Psoas muscle (tissue), 8 donors: ENCODE measurements around the gene MSGN1. TPM values are rescaled to one million over a fixed set of nuclear protein-coding genes. Genes with fewer than 3 reads are reported as not detected.

ENCODE experiments used
- ATAC-seq, 4 donors: fragments of 200-7000 bp; cut with Tn5 transposase; one replicate each; pipeline ENCODE4 v1.9.1; 2020; ENCODE audit warnings: moderate library complexity in 3 of 4, mild to moderate bottlenecking in 2 of 4
- DNase-seq, 2 donors: peaks; one replicate each; pipeline ENCODE4 v3.0.0-alpha.2; 2020
- H3K27ac ChIP-seq: fragments of 200-600 bp; one replicate; pipeline ENCODE4 v1.8.0; 2022
- H3K27me3 ChIP-seq, 3 donors: fragments of 200-600 bp in 1 of 3; one replicate each; pipeline versions ENCODE4 v1.6.1 to v1.8.0; 2013 to 2022; ENCODE audit warnings: low read length in 2 of 3, mild to moderate bottlenecking in 2 of 3, moderate library complexity in 1 of 3; ENCODE audit not compliant: insufficient read depth in 3 of 3
- H3K36me3 ChIP-seq, 2 donors: fragments of 200-600 bp in 1 of 2; one replicate each; pipeline versions ENCODE4 v1.6.1 to v1.8.0; 2013 to 2022; ENCODE audit warnings: low read depth in 1 of 2, mild to moderate bottlenecking in 1 of 2, moderate library complexity in 1 of 2; ENCODE audit not compliant: insufficient read depth in 1 of 2
- H3K4me1 ChIP-seq: fragments of 200-600 bp; one replicate; pipeline ENCODE4 v1.8.0; 2022
- H3K4me3 ChIP-seq: fragments of 200-600 bp; one replicate; pipeline ENCODE4 v1.8.0; 2022; ENCODE audit warnings: mild to moderate bottlenecking
- H3K9me3 ChIP-seq: fragments of 200-600 bp; one replicate; pipeline ENCODE4 v1.8.0; 2022
- CTCF ChIP-seq: fragments of 200-600 bp; IDR thresholded peaks from one replicate; pipeline ENCODE4 v1.8.0; 2022; ENCODE audit warnings: antibody characterized with exemption
- WGBS, 3 donors: extraction: QIAGEN DNeasy Blood & Tissue Kit; methylation state at CpG; one replicate each; pipeline versions ENCODE4 v1.1.6 to v1.1.7; 2013; 5-methylcytosine and 5-hydroxymethylcytosine counted together
- intact Hi-C, 2 donors: fragments of 100-400 bp; cut with DNase I; formaldehyde crosslinking; loops; one replicate each; pipeline versions ENCODE4 v1.11.0 to v1.14.2; 2022
- polyA plus RNA-seq, 3 donors: library from polyadenylated mRNA; stranded (reverse); fragments of 200-250 nt; gene quantifications; one replicate each; pipeline ENCODE4 v1.2.3, GENCODE V29; 2013
- total RNA-seq, 4 donors: library from RNA; stranded (reverse); fragmentation: NEBNext Ultra II Directional in 2 of 4; extraction: Animal tissue kit (Norgen Biotek cat#: 25700) in 2 of 4; gene quantifications; one replicate each; pipeline versions ENCODE4 v1.2.1 to v1.2.4, GENCODE V29; 2021 to 2023
- donor health status: healthy with polysubstance abuse.
- donor health status: DM: no; HTN: no; CAD: no; lungs with moderate emphysema.
- donor health status: Bipolar disorder and iron deficiency.
- donor health status: healthy.
- donor health status: DM: yes; HTN: yes; CAD: no.
- donor health status: DM: no; HTN: no; CAD: no.
- donor health status: DM: no; HTN: no; CAD: no.
- donor health status: DM: yes; HTN: yes; CAD: no.

The MSGN1 gene
- total and polyA plus RNA-seq, 7 donors: not detected

GRCh38 chr2:17867133-17867532, 50.9 kb downstream of the MSGN1 start:
- no peaks in the 10 kb centered on the region for H3K27me3 ChIP-seq
- WGBS, 3 donors: 89 to 97% (median 90%) methylated on average over 2 of the region's 2 CpGs
- ATAC-seq (no peak), DNase-seq (no peak)
- no peaks in the 10 kb centered on the region for H3K36me3 ChIP-seq
- no peak overlapping the region for H3K4me3 ChIP-seq
- intact Hi-C loops: no loop called here
- no peaks in the 10 kb centered on the region for H3K9me3 ChIP-seq
- no peaks in the 10 kb centered on the region for H3K4me1 ChIP-seq
- H3K27ac ChIP-seq: no peak overlapping the region
- no peak for TF ChIP-seq CTCF

Other genes with a start within 250 kb of the MSGN1 start
- 10 to 100 TPM in 1 of 4 donors, 1 to 10 TPM in 3; 6.5 to 10.2 (median 9.4) TPM for gene SMC6, start 62.6 kb upstream of the MSGN1 start, total RNA-seq
- 10 to 100 TPM in 1 of 3 donors, 1 to 10 TPM in 2; 4.8 to 10.5 (median 5.7) TPM for gene SMC6, start 62.6 kb upstream of the MSGN1 start, polyA plus RNA-seq
- 1 to 10 TPM; 1.3 to 3.0 (median 2.3) TPM for gene GEN1, start 62.3 kb upstream of the MSGN1 start, total RNA-seq
- gene GEN1, start 62.3 kb upstream of the MSGN1 start, polyA plus RNA-seq: under 1 TPM; 0.51 to 0.95 (median 0.75) TPM
- 10 to 100 TPM in 2 of 4 donors, 1 to 10 TPM in 2; 5.8 to 14.6 (median 10.1) TPM for gene KCNS3, start 62.2 kb downstream of the MSGN1 start, total RNA-seq
- 10 to 100 TPM in 2 of 3 donors, 1 to 10 TPM in 1; 3.6 to 29.2 (median 12.1) TPM for gene KCNS3, start 62.2 kb downstream of the MSGN1 start, polyA plus RNA-seq